Activated naive CD4-positive, alpha-beta T cell treated with anti-CD3 and anti-CD28 coated beads, Interleukin-2, amount 50 U/mL, for 24 hours (primary cell): Measurements from ENCODE around the gene ALPP.
"Not testable (repeated sequence)": the region's sequence is repeated elsewhere in the genome, so short reads cannot be mapped to it uniquely, and the experiment has no call there.

Source experiments
- H3K27ac Mint-ChIP-seq: one replicate; pipeline ENCODE4 v1.8.0; 2021; ENCODE audit warnings: mild to moderate bottlenecking, mixed read lengths
- H3K27me3 Mint-ChIP-seq: one replicate; pipeline ENCODE4 v1.8.0; 2021; ENCODE audit warnings: mixed read lengths
- H3K36me3 Mint-ChIP-seq: one replicate; pipeline ENCODE4 v1.8.0; 2021; ENCODE audit warnings: mixed read lengths
- H3K4me1 Mint-ChIP-seq: one replicate; pipeline ENCODE4 v1.8.0; 2021; ENCODE audit warnings: mixed read lengths
- H3K4me3 Mint-ChIP-seq: one replicate; pipeline ENCODE4 v1.8.0; 2021; ENCODE audit warnings: mild to moderate bottlenecking, mixed read lengths
- H3K9me3 Mint-ChIP-seq: one replicate; pipeline ENCODE4 v1.8.0; 2021; ENCODE audit warnings: mixed read lengths

ALPP gene

DNA sequence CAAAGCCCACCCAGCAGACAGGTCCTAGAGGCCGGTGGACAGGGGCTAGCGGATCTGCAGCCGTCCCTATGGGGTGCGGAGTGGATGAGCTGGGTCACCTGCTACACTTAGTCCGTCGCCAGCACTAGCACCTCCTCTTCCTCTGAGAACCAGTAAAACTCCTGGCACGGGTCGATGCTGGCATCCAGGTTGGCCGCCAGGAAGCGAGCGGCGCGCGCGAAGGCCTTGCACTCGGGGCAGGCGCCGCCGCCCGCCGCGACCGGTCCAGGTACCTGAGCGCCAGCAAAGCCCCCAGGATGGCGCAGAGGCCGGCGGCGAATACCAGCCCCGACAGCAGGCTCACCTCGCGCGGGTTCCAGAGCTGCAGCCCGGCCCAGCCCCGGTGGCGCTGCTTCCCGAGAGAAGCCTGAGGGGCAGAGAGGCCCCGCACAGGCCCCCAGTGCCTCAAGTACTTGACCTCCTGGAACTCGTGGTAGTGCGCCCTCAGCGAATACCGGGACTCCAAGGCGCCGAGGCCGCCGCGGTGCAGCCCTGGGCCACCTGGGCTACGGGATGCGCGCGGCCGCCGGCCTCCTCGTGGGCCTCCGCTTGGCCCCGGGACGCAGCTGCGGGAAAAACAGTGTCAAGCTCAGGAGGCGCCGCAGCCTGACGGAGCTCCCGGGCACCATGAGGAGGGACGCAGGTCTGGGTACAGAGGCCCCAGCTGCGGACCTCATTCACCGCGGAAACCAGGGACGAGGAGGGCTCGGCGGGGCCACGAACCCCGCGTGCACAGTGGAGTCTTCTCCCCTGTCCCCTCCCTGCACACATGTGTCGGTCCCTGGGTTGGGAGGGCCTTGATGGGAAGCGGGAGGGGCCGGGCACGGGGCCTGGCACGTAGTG is 27.5 kb upstream of the ALPP start:
- H3K27me3 Mint-ChIP-seq = peaks cover 8% of the 10 kb centered on the region
- H3K36me3 Mint-ChIP-seq = no peaks in the 10 kb centered on the region
- no peak overlapping the region for H3K27ac Mint-ChIP-seq
- H3K4me3 Mint-ChIP-seq = peak overlapping the region; percentile 71
- no peaks in the 10 kb centered on the region for H3K4me1 Mint-ChIP-seq
- no peaks in the 10 kb centered on the region for H3K9me3 Mint-ChIP-seq

DNA sequence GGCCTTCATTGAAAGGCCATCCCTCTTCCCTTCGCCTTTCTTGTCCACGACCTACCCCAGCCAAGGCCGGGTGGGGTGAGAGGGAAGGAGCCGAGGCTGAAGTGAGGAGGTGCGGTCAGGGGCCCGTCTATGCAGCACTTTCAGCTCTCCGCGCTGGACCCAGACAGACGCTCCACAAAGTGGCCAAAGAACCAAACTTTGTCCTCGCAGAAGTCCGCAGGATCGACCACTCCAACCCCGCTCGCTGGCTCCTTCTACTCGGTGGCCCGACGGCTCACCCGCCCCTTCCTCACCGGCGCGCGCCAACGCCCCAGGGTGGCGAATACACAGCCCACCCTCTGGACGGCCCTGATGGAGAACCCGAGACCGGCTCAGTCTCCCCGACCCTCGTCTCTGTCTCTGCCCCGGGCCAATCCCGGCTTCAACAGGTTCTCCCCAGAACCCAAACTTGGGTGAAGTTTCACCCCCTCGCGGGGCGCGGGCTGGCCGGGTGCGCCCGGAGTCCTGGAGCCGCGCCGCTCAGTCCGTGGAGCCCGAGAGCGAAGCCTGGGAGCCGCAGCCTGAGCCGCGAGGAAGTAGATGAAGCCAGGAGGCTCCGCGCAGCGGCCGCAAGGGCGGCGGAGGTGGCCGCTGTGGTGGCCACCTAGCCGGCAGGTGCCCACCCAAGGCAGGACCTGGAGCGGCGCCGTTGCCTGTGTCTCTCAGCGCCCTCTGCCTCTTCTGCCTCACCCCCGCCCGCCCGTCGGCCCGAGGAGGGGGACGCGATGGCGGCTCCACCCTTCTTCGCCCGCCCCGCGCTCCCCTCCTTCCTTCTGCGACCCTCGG is 26.7 kb upstream of the ALPP start:
- Mint-ChIP-seq H3K4me3 (peak overlapping the region; percentile 71), H3K9me3 (no peaks in the 10 kb centered on the region), H3K27me3 (peaks cover 8% of the 10 kb centered on the region), H3K27ac (no peak overlapping the region), H3K4me1 (no peaks in the 10 kb centered on the region), H3K36me3 (no peaks in the 10 kb centered on the region)

DNA sequence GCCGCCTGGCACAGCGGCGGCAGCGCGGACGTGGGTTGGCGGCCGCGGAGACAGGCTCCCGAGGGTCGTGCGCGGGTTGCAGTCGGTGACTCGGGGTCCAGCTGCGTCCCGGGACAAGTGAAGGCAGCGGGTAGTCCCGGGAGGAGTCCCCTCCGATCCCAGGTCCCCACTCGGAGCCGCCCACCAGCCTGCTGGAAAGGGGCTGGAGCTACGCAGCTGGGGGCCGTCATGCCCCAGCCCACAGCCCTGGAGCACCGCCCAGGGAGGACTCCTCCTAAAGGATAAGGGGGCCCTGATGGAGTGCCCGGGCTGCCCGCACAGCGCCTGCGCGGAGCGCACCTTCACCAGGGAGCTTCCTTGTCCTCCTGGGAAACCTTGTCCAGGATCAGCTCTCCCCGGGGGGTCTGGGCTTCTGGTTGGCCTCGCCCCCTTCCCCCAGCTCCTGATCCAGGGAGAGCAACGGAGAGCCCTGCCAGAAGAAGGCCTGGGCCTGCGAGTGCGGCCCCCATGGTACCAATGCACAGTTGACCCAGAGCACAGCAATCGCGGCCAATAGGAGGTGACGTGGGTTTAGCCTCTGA is 25.9 kb upstream of the ALPP start:
- H3K27me3 Mint-ChIP-seq = peaks cover 8% of the 10 kb centered on the region
- no peak overlapping the region for H3K27ac Mint-ChIP-seq
- no peaks in the 10 kb centered on the region for H3K4me1 Mint-ChIP-seq
- H3K4me3 Mint-ChIP-seq = no peak overlapping the region
- H3K36me3 Mint-ChIP-seq = no peaks in the 10 kb centered on the region
- no peaks in the 10 kb centered on the region for H3K9me3 Mint-ChIP-seq

GRCh38 chr2:232353096-232353495 is 25.5 kb upstream of the ALPP start:
- Mint-ChIP-seq H3K27me3 (peaks cover 8% of the 10 kb centered on the region), H3K36me3 (no peaks in the 10 kb centered on the region), H3K4me1 (no peaks in the 10 kb centered on the region), H3K4me3 (peak overlapping the region; percentile 23), H3K27ac (no peak overlapping the region), H3K9me3 (no peaks in the 10 kb centered on the region)

GRCh38 chr2:232353660-232354059 is 24.9 kb upstream of the ALPP start:
- H3K4me1 Mint-ChIP-seq = no peaks in the 10 kb centered on the region
- no peaks in the 10 kb centered on the region for H3K9me3 Mint-ChIP-seq
- H3K36me3 Mint-ChIP-seq = no peaks in the 10 kb centered on the region
- no peak overlapping the region for H3K4me3 Mint-ChIP-seq
- H3K27ac Mint-ChIP-seq = no peak overlapping the region
- peaks cover 8% of the 10 kb centered on the region for H3K27me3 Mint-ChIP-seq

- Mint-ChIP-seq H3K4me3 (no peak overlapping the region), H3K27me3 (peaks cover 8% of the 10 kb centered on the region), H3K36me3 (no peaks in the 10 kb centered on the region)
Observed at GRCh38 chr2:232354069-232354468, 24.5 kb upstream of the ALPP start.

DNA sequence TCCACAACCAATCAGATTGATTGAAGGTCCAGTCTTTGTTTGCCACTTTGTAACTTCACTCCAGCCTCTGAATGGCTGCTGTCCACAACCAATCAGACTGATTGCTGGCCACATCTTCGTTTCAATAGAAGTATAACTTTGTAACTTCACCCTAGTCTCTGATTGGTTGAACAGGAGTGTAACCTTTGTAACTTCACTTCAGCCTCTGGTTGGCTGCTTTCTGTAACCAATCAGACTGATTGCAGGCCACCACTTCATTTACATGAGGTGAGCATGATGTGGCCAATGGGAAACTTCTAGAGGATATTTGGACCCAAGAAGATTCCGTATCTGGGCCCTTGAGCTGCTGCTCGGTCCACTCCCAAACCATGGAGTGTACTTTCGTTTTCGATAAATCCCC is 16.9 kb upstream of the ALPP start:
- no peaks in the 10 kb centered on the region for H3K9me3 Mint-ChIP-seq
- H3K4me3 Mint-ChIP-seq = no peak overlapping the region
- peaks cover 30% of the 10 kb centered on the region for H3K4me1 Mint-ChIP-seq
- no peaks in the 10 kb centered on the region for H3K27me3 Mint-ChIP-seq
- H3K36me3 Mint-ChIP-seq = no peaks in the 10 kb centered on the region
- H3K27ac Mint-ChIP-seq = no peak overlapping the region

More at GRCh38 chr2:232354069-232354468, 24.5 kb upstream of the ALPP start:
- Mint-ChIP-seq H3K4me1 (no peaks in the 10 kb centered on the region), H3K9me3 (no peaks in the 10 kb centered on the region), H3K27ac (no peak overlapping the region)

DNA sequence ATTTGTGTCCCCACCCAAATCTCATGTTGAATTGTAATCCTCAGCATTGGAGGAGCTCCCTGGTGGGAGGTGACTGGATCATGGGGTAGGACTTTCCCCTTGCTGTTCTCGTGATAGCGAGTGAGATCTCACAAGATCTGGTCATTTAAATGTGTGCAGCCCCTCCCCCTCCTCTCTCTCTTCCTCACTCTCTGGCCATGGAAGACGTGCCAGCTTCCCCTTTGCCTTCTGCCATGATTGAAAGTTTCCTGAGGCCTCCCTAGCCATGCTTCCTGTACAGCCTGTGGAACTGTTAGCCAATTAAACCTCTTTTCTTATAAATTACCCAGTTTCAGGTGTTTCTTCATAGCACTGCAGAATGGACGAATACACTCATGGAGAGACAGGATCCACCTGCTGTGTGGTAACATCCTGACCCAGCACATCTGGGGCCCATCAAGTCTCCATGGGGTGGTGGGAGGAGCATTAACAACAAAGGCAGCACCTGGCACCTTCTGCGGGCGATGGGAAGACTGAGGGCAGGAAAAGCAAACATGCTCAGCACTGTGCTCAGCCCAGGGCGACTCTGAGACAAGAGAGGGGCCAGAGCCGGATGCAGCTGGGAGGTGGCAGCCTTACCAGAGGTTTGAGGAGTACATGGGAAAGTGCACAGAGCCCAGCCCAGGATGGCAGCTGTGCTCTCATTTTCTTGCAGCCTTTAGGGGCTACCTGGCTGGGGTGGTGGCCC is 16.2 kb upstream of the ALPP start:
- no peaks in the 10 kb centered on the region for H3K36me3 Mint-ChIP-seq
- H3K4me3 Mint-ChIP-seq = peak overlapping the region; percentile 19
- no peak overlapping the region for H3K27ac Mint-ChIP-seq
- H3K9me3 Mint-ChIP-seq = no peaks in the 10 kb centered on the region
- peaks cover 30% of the 10 kb centered on the region for H3K4me1 Mint-ChIP-seq
- no peaks in the 10 kb centered on the region for H3K27me3 Mint-ChIP-seq

GRCh38 chr2:232363064-232363783 is 15.3 kb upstream of the ALPP start:
- H3K36me3 Mint-ChIP-seq, H3K27ac Mint-ChIP-seq, H3K9me3 Mint-ChIP-seq, H3K27me3 Mint-ChIP-seq: not testable (repeated sequence)
- peaks cover 30% of the 10 kb centered on the region for H3K4me1 Mint-ChIP-seq
- peak overlapping the region; percentile 88 for H3K4me3 Mint-ChIP-seq

GRCh38 chr2:232363784-232364615 is 14.6 kb upstream of the ALPP start:
- H3K9me3 Mint-ChIP-seq = no peaks in the 10 kb centered on the region
- no peaks in the 10 kb centered on the region for H3K27me3 Mint-ChIP-seq
- H3K4me3 Mint-ChIP-seq = peak overlapping the region; percentile 88
- peaks cover 30% of the 10 kb centered on the region for H3K4me1 Mint-ChIP-seq
- peak overlapping the region; percentile 75 for H3K27ac Mint-ChIP-seq
- no peaks in the 10 kb centered on the region for H3K36me3 Mint-ChIP-seq

DNA sequence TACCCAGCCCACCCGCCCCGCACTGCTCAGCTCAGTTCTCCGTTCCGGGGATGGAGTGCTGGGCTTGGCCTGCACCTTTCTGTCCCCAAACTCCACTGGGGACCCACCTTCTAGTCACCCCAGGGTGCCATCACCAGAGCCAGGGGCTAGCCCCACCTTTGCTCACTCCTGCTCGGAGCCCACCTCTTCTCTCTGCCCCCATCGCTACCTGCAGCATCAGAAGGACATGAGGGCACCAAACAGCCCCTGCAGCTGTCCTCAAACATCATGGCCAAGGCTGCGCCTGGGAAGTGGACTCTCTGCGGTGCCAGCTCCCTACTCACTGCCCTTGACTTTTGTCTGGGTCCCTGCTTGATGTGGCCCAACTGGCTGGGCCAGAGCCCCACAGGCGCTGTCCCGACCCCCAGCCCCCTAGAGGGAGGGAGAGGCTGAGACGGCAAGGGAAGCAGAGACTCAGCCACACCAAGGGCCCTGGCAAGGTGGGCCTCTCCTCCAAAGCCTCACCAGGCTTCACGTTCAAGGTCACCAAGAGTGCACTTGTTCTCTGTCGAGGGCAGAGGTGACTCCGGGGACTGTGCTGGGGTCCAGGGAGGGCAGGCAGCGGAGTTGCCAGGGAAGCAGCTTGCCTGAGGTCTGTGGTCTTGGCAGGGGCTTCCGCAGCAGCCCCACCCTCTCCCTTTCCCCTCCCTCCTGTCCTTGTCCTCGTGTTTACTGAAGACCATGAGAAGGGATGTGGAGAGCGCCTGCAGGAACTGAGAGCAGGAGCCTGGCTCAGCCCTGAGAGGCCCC is 13.6 kb upstream of the ALPP start:
- H3K36me3 Mint-ChIP-seq, H3K27me3 Mint-ChIP-seq, H3K9me3 Mint-ChIP-seq, H3K27ac Mint-ChIP-seq: not testable (repeated sequence)
- Mint-ChIP-seq H3K4me3 (peak overlapping the region; percentile 19), H3K4me1 (peaks cover 30% of the 10 kb centered on the region)

DNA sequence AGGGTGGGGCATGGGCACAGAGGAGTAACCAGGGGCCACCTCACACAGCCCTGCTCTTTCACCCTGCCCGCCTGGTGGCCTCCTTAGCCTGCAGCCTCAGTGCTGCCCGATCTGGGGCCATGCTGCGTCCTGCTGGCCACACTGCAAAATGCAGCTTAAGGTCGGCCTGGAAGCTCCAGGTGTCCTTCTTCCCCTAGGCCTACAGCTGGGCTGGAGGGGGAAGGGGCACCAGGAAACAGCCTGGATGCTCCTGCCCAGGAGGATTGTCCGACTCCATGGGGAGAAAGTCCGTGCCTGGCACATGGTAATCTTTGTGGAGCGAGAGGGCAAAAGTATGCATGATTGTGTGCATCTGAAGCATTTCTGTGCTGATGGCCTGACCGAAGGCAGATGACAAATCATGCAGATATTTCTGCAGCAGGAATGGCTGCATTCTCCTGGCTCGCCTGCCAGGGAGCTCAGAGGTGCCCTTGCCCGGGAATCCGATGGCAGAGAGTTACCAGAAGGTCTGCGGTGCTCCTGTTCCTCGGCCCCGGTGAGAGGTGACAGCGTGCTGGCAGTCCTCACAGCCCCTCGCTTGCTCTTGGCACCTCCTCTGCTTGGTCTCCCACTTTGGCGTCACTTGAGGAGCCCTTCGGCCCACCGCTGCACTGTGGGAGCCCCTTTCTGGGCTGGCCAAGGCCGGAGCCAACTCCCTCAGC is 12.8 kb upstream of the ALPP start:
- Mint-ChIP-seq H3K4me1 (peaks cover 30% of the 10 kb centered on the region), H3K9me3 (no peaks in the 10 kb centered on the region), H3K4me3 (no peak overlapping the region), H3K27me3 (no peaks in the 10 kb centered on the region), H3K27ac (no peak overlapping the region), H3K36me3 (no peaks in the 10 kb centered on the region)

GRCh38 chr2:232366461-232366860 is 12.1 kb upstream of the ALPP start:
- H3K4me1 Mint-ChIP-seq = peaks cover 30% of the 10 kb centered on the region
- H3K36me3 Mint-ChIP-seq, H3K4me3 Mint-ChIP-seq, H3K9me3 Mint-ChIP-seq, H3K27ac Mint-ChIP-seq, H3K27me3 Mint-ChIP-seq: not testable (repeated sequence)
